Activated CD8-positive, alpha-beta memory T cell treated with anti-CD3 and anti-CD28 coated beads, Interleukin-2, amount 50 U/mL, for 24 hours (primary cell): ENCODE measurements around the gene SOX21.

Source experiments
- DNase-seq: peaks from one replicate; pipeline ENCODE4 v3.0.0-alpha.2; 2020; ENCODE audit errors: extremely low read depth

Gene SOX21

GRCh38 chr13:94709001-94709834 lies 3.1 kb downstream of the SOX21 start:
- DNase-seq: no peak

- no peak for DNase-seq
Measured at GRCh38 chr13:94708031-94708859, 4.1 kb downstream of the SOX21 start.

- no peak for DNase-seq
Measured at GRCh38 chr13:94707400-94708021, 4.8 kb downstream of the SOX21 start.

GRCh38 chr13:94706843-94707399 lies 5.4 kb downstream of the SOX21 start:
- no peak for DNase-seq

- no peak for DNase-seq
Measured at GRCh38 chr13:94706101-94706842, 6.1 kb downstream of the SOX21 start.

- DNase-seq: no peak
Measured at GRCh38 chr13:94705081-94706030, 7.0 kb downstream of the SOX21 start.

- no peak for DNase-seq
Measured at GRCh38 chr13:94704377-94705080, 7.8 kb downstream of the SOX21 start.

- no peak for DNase-seq
Measured at GRCh38 chr13:94703721-94704314, 8.5 kb downstream of the SOX21 start.

- DNase-seq: no peak
Measured at GRCh38 chr13:94703271-94703670, 9.1 kb downstream of the SOX21 start.

- no peak for DNase-seq
Measured at GRCh38 chr13:94702181-94703041, 9.9 kb downstream of the SOX21 start.

GRCh38 chr13:94701313-94702180 lies 10.8 kb downstream of the SOX21 start:
- DNase-seq: no peak

GRCh38 chr13:94700536-94700935 lies 11.8 kb downstream of the SOX21 start:
- no peak for DNase-seq

GRCh38 chr13:94700051-94700535 lies 12.3 kb downstream of the SOX21 start:
- DNase-seq: no peak

GRCh38 chr13:94696171-94696570 lies 16.2 kb downstream of the SOX21 start:
- no peak for DNase-seq

- no peak for DNase-seq
Measured at GRCh38 chr13:94692030-94692429, 20.3 kb downstream of the SOX21 start.

GRCh38 chr13:94683409-94683808 lies 28.9 kb downstream of the SOX21 start:
- no peak for DNase-seq

GRCh38 chr13:94682229-94682628 lies 30.1 kb downstream of the SOX21 start:
- no peak for DNase-seq
